NB4 (cell line): ENCODE measurements around the gene CPNE9.

ENCODE experiments used
- POLR2A ChIP-seq: IDR thresholded peaks from 2 replicates; pipeline ENCODE4 v1.6.1; 2011; ENCODE audit warnings: mild to moderate bottlenecking; ENCODE audit not compliant: insufficient read length; ENCODE audit errors: extremely low read depth
- TF ChIP-seq, protein P1 (sequence below): IDR thresholded peaks from one replicate; pipeline ENCODE4 v1.5.1; 2012; ENCODE audit warnings: low read depth, low read length
- TF ChIP-seq, protein P2 (sequence below): IDR thresholded peaks from 2 replicates; pipeline ENCODE4 v1.6.1; 2011; ENCODE audit warnings: low read depth, low read length

DNA sequence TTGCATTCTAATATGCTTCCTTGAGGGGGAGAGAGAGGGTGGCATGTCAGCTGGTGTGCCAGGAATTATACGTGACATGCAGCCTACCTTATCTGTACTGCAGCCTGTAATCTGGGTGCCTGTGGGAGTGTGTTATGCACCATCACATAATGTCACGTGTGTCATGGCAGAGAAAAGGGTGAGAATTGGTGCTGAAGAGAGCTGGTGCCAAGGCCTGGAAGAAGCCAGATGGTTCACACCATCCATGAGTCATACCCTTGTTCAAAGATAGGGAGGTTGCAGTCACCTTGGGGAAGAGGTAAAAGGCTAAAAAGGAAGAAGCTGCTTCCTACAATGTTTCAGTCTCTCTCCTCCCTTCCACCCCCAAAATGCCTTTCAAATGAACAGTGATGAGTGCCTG, 33.2 kb downstream of the CPNE9 start:
- TF ChIP-seq, protein P1, sequence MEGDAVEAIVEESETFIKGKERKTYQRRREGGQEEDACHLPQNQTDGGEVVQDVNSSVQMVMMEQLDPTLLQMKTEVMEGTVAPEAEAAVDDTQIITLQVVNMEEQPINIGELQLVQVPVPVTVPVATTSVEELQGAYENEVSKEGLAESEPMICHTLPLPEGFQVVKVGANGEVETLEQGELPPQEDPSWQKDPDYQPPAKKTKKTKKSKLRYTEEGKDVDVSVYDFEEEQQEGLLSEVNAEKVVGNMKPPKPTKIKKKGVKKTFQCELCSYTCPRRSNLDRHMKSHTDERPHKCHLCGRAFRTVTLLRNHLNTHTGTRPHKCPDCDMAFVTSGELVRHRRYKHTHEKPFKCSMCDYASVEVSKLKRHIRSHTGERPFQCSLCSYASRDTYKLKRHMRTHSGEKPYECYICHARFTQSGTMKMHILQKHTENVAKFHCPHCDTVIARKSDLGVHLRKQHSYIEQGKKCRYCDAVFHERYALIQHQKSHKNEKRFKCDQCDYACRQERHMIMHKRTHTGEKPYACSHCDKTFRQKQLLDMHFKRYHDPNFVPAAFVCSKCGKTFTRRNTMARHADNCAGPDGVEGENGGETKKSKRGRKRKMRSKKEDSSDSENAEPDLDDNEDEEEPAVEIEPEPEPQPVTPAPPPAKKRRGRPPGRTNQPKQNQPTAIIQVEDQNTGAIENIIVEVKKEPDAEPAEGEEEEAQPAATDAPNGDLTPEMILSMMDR, result no peak
- no peak for TF ChIP-seq POLR2A
- TF ChIP-seq, protein P2, sequence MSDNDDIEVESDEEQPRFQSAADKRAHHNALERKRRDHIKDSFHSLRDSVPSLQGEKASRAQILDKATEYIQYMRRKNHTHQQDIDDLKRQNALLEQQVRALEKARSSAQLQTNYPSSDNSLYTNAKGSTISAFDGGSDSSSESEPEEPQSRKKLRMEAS, result no peak
